ENCODE results near the gene SLC5A12.

Gene SLC5A12, protein sequence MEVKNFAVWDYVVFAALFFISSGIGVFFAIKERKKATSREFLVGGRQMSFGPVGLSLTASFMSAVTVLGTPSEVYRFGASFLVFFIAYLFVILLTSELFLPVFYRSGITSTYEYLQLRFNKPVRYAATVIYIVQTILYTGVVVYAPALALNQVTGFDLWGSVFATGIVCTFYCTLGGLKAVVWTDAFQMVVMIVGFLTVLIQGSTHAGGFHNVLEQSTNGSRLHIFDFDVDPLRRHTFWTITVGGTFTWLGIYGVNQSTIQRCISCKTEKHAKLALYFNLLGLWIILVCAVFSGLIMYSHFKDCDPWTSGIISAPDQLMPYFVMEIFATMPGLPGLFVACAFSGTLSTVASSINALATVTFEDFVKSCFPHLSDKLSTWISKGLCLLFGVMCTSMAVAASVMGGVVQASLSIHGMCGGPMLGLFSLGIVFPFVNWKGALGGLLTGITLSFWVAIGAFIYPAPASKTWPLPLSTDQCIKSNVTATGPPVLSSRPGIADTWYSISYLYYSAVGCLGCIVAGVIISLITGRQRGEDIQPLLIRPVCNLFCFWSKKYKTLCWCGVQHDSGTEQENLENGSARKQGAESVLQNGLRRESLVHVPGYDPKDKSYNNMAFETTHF
- long read RNA-seq = 0 reads

- H3K4me3 ChIP-seq (replicated peaks; ENCODE audit: insufficient read depth, low read length) = no peak within 1 kb of the TSS
- H3K27me3 ChIP-seq (ENCODE audit: insufficient read depth, poor library complexity, severe bottlenecking) = no peaks in the 10 kb centered on the region
- H3K27ac ChIP-seq (replicated peaks) = no peak within 1 kb of the TSS
- no peak for DNase-seq (ENCODE audit: low read depth in 1 of 2, low spot score in 1 of 2)
- TF ChIP-seq, protein P1, sequence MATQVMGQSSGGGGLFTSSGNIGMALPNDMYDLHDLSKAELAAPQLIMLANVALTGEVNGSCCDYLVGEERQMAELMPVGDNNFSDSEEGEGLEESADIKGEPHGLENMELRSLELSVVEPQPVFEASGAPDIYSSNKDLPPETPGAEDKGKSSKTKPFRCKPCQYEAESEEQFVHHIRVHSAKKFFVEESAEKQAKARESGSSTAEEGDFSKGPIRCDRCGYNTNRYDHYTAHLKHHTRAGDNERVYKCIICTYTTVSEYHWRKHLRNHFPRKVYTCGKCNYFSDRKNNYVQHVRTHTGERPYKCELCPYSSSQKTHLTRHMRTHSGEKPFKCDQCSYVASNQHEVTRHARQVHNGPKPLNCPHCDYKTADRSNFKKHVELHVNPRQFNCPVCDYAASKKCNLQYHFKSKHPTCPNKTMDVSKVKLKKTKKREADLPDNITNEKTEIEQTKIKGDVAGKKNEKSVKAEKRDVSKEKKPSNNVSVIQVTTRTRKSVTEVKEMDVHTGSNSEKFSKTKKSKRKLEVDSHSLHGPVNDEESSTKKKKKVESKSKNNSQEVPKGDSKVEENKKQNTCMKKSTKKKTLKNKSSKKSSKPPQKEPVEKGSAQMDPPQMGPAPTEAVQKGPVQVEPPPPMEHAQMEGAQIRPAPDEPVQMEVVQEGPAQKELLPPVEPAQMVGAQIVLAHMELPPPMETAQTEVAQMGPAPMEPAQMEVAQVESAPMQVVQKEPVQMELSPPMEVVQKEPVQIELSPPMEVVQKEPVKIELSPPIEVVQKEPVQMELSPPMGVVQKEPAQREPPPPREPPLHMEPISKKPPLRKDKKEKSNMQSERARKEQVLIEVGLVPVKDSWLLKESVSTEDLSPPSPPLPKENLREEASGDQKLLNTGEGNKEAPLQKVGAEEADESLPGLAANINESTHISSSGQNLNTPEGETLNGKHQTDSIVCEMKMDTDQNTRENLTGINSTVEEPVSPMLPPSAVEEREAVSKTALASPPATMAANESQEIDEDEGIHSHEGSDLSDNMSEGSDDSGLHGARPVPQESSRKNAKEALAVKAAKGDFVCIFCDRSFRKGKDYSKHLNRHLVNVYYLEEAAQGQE (IDR thresholded peaks at IDR 0.05; ENCODE audit: insufficient replicate concordance, low read depth) = no peak
- TF ChIP-seq POLR2AphosphoS5 (IDR thresholded peaks at IDR 0.05; ENCODE audit: low read depth) (no peak), GABPA (IDR thresholded peaks at IDR 0.05; ENCODE audit: low read depth) (no peak), CTCF (IDR thresholded peaks at IDR 0.05; ENCODE audit: insufficient read depth, low read length) (no peak), SPI1 (IDR thresholded peaks at IDR 0.05; ENCODE audit: borderline replicate concordance, low read depth) (no peak)
Observed at GRCh38 chr11:26721948-26722475, at the start of gene SLC5A12. SLC5A12 (minus strand) TSS chr11:26722060; CDS start chr11:26721714, 346 bp downstream.

DNA sequence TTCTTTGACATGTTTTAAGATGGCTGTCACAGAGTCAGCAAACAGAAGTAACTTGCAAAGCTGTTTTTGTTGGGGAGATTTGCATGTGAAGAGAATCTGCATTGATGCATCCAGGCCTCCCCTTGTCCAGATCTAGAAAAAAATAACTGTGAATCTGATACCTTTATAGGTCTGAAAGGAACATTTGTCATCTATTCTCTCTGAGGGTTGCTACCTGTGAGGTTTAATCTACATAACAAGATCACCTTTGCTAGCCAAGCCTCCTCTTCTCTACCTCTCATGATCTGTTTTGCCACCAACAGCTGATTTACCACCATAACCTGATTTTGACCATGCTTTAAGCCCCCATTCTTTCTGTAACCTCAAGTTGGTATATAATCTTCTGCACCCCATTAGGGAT is 47.2 kb upstream of the SLC5A12 start:
- Histone ChIP-seq H3K4me3 (replicated peaks; ENCODE audit: insufficient read depth, low read length) (no peak overlapping the region), H3K27ac (replicated peaks) (no peak overlapping the region), H3K27me3 (ENCODE audit: insufficient read depth, poor library complexity, severe bottlenecking) (no peaks in the 10 kb centered on the region)
- TF ChIP-seq, protein P1 (IDR thresholded peaks at IDR 0.05; ENCODE audit: insufficient replicate concordance, low read depth) = no peak
- no peak for TF ChIP-seq POLR2AphosphoS5 (IDR thresholded peaks at IDR 0.05; ENCODE audit: low read depth)
- no peak for TF ChIP-seq GABPA (IDR thresholded peaks at IDR 0.05; ENCODE audit: low read depth)
- TF ChIP-seq SPI1 (IDR thresholded peaks at IDR 0.05; ENCODE audit: borderline replicate concordance, low read depth) = no peak
- TF ChIP-seq CTCF (IDR thresholded peaks at IDR 0.05; ENCODE audit: insufficient read depth, low read length) = no peak
- no peak for DNase-seq (ENCODE audit: low read depth in 1 of 2, low spot score in 1 of 2)

DNA sequence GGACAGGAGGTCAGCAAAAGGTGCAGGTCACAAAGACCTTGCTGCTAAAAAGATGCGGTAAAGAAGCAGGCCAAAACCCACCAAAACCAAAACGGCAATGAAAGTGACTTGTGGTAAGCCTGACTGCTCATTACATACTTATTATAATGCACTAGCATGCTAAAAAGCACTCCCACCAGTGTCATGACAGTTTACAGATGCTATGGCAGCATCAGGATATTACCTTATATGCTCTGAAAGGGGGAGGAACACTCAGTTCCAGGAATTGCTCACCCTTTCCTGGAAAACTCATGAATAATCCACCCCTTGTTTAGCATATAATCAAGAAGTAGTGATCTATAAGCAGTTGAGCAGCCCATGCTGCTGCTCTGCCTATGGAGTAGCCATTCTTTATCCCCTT is 45.2 kb upstream of the SLC5A12 start:
- H3K4me3 ChIP-seq (replicated peaks; ENCODE audit: insufficient read depth, low read length) = no peak overlapping the region
- no peaks in the 10 kb centered on the region for H3K27me3 ChIP-seq (ENCODE audit: insufficient read depth, poor library complexity, severe bottlenecking)
- TF ChIP-seq CTCF (IDR thresholded peaks at IDR 0.05; ENCODE audit: insufficient read depth, low read length) (no peak), POLR2AphosphoS5 (IDR thresholded peaks at IDR 0.05; ENCODE audit: low read depth) (no peak), GABPA (IDR thresholded peaks at IDR 0.05; ENCODE audit: low read depth) (no peak), SPI1 (IDR thresholded peaks at IDR 0.05; ENCODE audit: borderline replicate concordance, low read depth) (no peak)
- TF ChIP-seq, protein P1 (IDR thresholded peaks at IDR 0.05; ENCODE audit: insufficient replicate concordance, low read depth) = no peak
- H3K27ac ChIP-seq (replicated peaks) = no peak overlapping the region
- DNase-seq (ENCODE audit: low read depth in 1 of 2, low spot score in 1 of 2) = no peak

Measured in HL-60 (cell line).